MV-4-11 (cell line): Measurements from ENCODE around the gene TM7SF2.
A peak's percentile ranks its signal among the peaks of the same experiment; 100 is the strongest.

Experiments
- DNase-seq: peaks from one replicate; lab custom pipeline; 2025; lab: John Stamatoyannopoulos, UW

TM7SF2 gene

GRCh38 chr11:65090628-65091027 lies 21.0 kb upstream of the TM7SF2 start:
- DNase-seq = no peak

GRCh38 chr11:65095427-65095826 lies 16.2 kb upstream of the TM7SF2 start:
- DNase-seq = no peak

DNA sequence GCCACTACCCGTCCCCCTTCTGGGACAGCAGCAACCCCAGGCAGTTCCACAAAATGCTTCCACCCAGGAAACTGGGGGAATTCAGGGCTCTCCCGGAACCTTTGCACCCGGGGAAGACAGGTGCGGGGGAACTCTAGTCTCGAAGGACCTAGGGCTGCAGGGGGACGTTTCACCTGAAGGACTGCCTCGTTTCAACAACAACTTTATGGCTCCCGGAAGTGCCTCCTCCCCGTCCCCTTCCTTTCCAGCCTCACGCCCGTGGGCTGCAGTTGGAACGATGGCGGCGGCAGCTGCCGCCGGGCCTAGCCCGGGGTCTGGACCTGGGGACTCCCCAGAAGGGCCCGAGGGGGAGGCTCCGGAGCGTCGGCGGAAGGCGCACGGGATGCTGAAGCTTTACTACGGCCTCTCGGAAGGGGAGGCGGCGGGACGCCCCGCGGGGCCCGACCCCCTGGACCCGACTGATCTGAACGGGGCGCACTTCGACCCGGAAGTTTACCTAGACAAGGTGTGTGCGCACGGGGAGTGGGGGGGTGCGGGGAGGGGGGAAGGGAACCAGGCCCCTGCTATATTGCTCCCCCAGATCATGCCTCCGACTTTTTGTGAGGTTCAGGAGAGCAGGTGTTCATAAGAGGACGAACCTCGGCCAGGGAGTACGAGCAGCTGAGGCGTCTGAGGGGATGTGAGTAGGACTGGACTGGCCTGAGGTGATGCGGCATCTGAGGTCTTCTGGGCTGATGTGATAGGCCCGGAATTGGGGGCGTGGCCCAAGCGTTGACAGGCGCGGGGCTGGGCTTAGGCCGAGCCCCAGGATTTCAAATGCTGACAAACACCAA lies 15.5 kb upstream of the TM7SF2 start, which contains the start of gene VPS51:
VPS51 (plus strand) TSS at position 241 of the 833 bp plus-strand sequence; CDS start at position 278, 37 bp downstream.
- DNase-seq = peak; percentile 83

DNA sequence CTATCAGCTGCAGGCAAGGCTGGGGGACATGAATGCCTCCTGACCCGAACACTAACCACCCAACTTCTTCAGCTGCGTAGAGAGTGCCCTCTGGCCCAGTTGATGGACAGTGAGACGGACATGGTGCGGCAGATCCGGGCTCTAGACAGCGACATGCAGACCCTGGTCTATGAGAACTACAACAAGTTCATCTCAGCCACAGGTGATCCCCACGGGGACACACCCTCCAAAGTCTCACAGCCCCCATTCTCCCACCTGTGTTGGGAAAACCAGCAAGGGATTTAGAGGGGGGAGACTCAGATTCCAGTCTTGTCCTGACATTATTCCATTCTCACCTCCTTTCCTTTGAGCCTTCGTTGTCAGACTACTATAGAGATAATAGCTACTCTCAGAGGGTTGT lies 14.7 kb upstream of the TM7SF2 start:
- DNase-seq = no peak

DNA sequence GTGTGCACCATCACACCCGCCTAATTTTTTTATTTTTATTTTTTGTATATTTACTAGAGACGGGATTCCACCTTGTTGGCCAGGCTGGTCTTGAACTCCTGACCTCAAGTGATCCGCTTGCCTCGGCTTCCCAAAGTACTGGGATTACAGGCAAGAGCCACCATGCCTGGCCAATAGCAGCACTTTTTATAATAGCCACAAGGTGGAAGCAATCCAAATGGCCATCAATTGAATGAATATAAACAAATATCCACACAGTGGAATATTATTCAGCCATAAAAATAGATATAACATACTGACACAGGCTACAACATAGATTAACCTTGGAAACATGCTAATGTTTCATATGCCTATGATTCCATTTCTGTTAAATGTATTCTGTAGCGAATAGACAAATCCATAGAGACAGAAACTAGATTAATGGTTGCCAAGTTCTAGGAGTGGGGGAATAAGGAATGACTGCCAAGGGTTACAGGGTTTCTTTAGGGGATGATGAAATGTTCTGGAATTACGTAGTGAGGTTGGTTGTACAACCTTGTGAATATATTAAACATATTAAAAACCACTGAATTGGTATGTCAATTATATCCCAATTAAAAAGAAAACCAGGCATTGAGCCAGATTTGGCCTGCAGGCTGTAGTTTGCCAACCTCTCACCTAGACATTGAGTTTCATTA lies 10.9 kb upstream of the TM7SF2 start:
- DNase-seq = no peak

DNA sequence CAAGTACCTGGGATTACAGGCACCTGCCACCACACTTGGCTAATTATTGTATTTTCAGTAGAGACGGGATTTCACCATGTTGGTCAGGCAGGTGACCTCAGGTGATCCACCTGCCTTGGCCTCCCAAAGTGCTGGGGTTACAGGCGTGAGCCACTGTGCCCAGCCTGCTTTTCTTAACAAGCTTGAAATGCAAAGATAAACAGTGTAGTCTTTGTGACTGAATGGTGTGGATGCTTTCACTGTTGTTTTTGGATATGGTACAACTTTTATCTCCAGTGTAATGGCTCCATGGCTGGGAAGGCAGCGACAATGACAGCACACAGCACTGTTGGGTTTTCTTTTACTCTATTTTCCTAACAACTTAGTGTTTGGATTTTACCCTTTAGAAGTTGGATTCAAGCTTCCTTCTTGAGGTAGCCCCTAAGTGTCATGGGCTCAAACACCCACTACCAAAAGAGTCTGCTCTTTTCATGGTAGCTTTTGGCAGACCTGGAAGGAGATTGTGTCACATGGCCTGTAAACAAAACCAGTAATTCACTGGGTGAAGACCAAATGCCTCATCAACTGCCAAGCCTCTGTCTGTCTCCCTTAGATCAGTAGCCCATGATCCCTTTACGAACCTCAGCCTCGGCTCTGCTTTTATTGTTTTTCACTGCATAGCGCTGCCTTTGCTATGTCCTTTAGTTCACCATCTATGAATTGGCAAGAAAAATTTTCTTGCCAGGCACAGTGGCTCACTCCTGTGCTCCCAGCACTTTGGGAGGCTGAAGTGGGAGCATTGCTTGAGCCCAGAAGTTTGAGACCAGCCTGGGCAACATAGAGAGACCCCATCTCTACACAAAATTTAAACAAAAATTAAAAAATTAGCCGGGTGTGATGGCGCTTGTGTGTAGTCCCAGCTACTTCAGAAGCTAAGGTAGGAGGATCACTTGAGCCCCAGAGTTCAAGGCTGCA lies 9.3 kb upstream of the TM7SF2 start:
- DNase-seq = no peak

- DNase-seq = no peak
Observed at GRCh38 chr11:65103476-65103875, 8.2 kb upstream of the TM7SF2 start.

GRCh38 chr11:65104628-65105027 lies 7.0 kb upstream of the TM7SF2 start:
- DNase-seq = no peak

GRCh38 chr11:65107078-65107477 lies 4.6 kb upstream of the TM7SF2 start:
- no peak for DNase-seq

DNA sequence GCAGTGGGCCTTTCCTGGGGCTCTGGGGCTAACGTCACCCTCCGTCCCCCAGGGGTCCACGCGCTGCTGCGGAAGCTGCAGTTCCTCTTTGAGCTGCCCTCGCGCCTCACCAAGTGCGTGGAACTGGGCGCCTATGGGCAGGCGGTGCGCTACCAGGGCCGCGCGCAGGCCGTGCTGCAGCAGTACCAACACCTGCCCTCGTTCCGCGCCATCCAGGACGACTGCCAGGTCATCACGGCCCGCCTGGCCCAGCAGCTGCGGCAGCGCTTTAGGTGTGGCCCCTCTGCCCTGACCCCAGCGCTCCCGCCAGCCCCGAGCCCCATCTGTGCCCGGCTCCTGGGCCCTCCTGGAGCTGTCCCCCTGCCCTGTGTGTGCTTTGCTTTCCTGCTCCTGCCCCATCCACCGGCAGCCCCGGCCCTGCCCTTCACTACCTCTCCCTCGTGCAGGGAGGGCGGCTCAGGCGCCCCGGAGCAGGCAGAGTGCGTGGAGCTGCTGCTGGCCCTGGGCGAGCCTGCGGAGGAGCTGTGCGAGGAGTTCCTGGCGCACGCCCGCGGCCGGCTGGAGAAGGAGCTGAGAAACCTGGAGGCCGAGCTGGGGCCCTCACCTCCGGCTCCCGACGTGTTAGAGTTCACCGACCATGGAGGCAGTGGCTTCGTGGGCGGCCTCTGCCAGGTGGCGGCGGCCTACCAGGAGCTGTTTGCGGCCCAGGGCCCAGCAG lies 3.8 kb upstream of the TM7SF2 start:
- DNase-seq = no peak

DNA sequence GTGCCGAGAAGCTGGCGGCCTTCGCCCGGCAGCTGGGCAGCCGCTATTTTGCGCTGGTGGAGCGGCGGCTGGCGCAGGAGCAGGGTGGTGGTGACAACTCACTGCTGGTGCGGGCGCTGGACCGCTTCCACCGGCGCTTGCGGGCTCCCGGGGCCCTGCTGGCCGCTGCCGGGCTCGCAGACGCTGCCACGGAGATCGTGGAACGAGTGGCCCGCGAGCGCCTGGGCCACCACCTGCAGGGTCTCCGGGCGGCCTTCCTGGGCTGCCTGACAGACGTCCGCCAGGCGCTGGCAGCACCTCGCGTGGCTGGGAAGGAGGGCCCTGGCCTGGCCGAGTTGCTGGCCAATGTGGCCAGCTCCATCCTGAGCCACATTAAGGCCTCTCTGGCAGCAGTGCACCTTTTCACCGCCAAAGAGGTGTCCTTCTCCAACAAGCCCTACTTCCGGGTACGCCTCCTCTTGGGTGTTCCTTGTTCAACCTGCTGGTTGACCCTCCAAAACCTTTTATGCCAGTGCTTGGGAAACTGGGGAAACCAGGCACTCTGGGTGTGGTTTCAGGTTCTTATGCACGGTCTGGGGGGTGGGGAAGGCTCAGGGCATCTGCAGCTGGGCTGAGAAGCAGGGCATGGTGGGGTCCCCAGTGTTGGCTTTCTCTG lies 3.1 kb upstream of the TM7SF2 start:
- no peak for DNase-seq

GRCh38 chr11:65109231-65110198 lies 2.2 kb upstream of the TM7SF2 start:
- no peak for DNase-seq

GRCh38 chr11:65110354-65110861 lies 1.3 kb upstream of the TM7SF2 start:
- DNase-seq = peak; percentile 72

- no peak for DNase-seq
Observed at GRCh38 chr11:65111159-65111743, 421 bp upstream of the TM7SF2 start.

DNA sequence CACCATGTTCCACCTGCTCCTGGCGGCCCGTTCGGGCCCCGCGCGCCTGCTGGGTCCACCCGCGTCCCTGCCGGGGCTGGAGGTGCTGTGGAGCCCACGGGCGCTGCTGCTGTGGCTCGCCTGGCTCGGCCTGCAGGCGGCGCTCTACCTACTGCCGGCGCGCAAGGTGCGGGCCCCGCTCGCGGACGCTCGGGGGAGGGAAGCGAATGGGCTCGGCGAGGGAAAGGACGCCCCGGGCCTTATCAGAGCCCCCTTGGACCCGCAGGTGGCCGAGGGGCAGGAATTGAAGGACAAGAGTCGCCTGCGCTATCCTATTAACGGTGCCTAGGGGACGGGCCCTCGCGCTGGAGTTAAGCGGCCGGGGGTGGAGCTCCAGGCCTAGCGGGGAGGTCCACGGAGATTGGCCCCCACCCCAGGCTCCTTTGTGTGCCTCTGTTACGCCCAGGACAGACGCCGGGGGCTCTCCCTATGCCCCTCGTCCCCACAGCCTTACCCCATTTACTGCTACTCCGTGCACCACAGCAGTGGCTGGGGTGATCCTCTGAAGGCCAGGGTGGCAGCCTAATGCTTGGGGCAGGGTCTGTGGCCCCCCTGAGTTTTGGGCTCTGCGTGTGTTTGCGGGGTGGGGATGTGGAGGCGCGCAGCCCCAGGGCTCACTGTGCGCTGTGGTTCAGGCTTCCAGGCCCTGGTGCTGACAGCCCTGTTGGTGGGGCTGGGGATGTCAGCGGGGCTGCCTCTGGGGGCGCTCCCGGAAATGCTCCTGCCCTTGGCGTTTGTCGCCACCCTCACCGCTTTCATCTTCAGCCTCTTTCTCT lies 1.1 kb downstream of the TM7SF2 start:
- peak; percentile 55 for DNase-seq

GRCh38 chr11:65113361-65113756 lies 1.7 kb downstream of the TM7SF2 start:
- DNase-seq = no peak

DNA sequence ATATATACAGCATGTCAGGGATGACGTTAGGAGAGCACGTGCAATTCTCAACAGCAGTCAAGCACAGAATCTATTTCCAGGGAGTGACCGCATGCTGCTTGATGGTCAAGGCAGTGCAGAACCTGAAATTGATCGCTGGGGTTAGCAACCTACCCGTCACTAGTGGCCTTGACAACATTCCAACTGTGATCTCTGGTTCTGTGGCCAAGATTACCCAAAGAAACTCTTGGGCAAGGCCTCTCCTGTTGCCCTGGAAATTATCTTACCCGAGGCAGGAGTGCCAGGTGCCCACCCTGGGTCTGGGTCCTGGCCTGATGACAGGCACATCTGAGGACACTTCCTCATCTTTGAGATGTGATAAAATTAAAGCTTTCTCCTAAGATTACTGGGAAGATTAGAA lies 2.2 kb downstream of the TM7SF2 start:
- DNase-seq = no peak

DNA sequence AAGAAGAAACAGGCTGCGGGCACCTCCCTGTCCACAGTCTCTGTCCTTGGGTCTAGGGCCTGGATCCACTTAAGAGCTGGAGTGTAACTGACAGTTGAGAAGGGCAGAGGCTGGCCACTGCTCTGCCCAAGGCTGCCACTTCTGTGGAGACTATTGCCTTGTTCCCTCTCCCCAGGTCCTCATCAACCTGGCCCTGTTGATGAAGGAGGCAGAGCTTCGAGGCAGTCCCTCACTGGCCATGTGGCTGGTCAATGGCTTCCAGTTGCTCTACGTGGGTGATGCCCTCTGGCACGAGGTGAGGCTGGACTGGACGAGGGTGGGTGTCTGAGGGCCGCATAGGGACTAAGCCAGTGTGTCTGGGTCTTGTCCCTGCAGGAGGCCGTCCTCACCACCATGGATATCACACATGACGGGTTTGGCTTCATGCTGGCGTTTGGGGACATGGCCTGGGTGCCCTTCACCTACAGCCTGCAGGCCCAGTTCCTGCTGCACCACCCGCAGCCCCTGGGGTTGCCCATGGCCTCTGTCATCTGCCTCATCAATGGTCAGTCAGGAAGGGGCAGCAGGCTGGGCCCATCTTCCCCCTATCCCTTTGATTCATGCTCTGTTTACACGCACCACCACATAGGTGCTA lies 3.0 kb downstream of the TM7SF2 start:
- no peak for DNase-seq
